ENCODE measurements around the gene TMEM121B. TPM values are rescaled to one million over a fixed set of nuclear protein-coding genes. Genes with fewer than 3 reads are reported as not detected.

TMEM121B gene
- total RNA-seq, 1 donor from 2014 or later = 1.9 TPM

DNA sequence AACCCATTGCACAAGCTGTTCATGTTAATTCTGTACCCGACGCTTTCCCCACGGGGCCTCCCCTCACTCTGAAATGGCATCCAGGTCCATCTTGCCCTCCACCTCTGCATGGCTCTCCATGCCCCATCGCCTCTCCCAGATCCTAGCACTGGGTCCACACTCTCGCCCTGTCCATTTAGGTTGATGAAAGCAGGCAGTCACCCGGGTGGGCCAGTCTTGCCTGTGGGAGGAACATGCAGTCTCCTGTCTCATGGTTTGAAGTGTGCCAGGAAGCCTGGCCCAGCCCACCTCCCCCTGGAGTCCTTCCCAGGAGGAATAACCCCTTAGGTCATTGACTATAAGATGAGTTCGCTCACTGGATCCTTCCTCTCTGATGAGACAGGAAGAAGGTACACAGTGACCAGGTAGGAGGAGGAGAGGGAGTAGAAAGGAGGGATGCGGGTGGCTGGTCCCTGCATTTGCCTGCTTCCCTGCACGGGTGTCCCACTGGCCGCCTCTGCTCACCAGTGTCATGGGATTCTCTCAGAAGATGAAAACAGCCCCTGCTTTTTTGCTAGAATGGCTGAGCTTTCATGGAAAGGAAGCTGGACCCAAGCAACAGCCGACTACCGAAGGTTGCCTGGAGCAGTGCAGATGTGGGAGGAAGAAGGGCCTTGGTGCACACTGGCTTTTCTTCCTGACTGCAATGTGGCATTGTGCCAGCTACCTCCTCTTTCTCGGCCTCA is 6.8 kb downstream of the TMEM121B start:
- H3K27ac Mint-ChIP-seq (ENCODE audit: unreplicated experiment) = no peak overlapping the region

DNA sequence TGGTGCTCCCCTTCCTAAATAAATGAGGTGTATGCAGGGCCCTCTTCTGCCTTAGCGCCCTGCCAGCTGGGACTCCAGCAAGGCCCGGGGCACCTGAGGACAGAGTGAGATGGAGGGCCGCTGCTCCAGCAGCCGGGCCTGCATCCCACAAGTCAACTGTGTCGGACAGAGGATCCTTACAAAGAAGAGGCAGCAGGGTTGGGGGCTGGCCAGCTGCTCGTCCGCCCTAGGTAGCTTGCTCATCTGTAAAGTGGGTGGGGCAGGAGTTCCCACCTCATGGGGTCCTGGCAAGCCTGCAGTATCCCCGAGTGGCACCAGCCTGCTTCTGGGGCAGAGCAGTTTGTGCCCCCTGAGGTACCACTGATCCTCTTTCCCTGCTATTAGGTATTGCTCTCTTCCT is 7.6 kb downstream of the TMEM121B start:
- Mint-ChIP-seq H3K4me1 (ENCODE audit: low read depth, unreplicated experiment) (peaks cover 9% of the 10 kb centered on the region), H3K9me3 (ENCODE audit: unreplicated experiment) (no peaks in the 10 kb centered on the region), H3K4me3 (ENCODE audit: unreplicated experiment) (no peak overlapping the region), H3K27ac (ENCODE audit: unreplicated experiment) (no peak overlapping the region), H3K36me3 (ENCODE audit: low read depth, unreplicated experiment) (peaks cover 9% of the 10 kb centered on the region), H3K27me3 (ENCODE audit: low read depth, unreplicated experiment) (peaks cover 6% of the 10 kb centered on the region)
- no peak overlapping the region for H2AFZ ChIP-seq (ENCODE audit: low read depth, low read length)
- DNase-seq (ENCODE audit: low read depth) = no peak
- no peaks in the 10 kb centered on the region for H3K36me3 ChIP-seq (ENCODE audit: insufficient read depth, low read length)
- no peak overlapping the region for H3K4me2 ChIP-seq (ENCODE audit: low read length)
- FAIRE-seq = no peak
- no peaks in the 10 kb centered on the region for H3K79me2 ChIP-seq (ENCODE audit: insufficient read depth, low read length)
- no peaks in the 10 kb centered on the region for H3K4me1 ChIP-seq (ENCODE audit: insufficient read depth, low read length)
- no peak for TF ChIP-seq EZH2 (IDR thresholded peaks at IDR 0.05; ENCODE audit: insufficient read depth, low read length)
- no peak for TF ChIP-seq CTCF (IDR thresholded peaks at IDR 0.05; ENCODE audit: insufficient read depth, low read depth, low read length)
- H3K4me3 ChIP-seq (ENCODE audit: insufficient read depth, low read depth, low read length) = no peak overlapping the region
- H4K20me1 ChIP-seq (ENCODE audit: insufficient read depth, low read length) = peaks cover 9% of the 10 kb centered on the region
- H3K9me3 ChIP-seq (ENCODE audit: insufficient read depth, low read depth, low read length) = no peaks in the 10 kb centered on the region
- H3K9ac ChIP-seq (ENCODE audit: low read length) = no peak overlapping the region
- peaks cover 2% of the 10 kb centered on the region for H3K27me3 ChIP-seq (ENCODE audit: insufficient read depth, low read length)
- no peak overlapping the region for H3K27ac ChIP-seq (ENCODE audit: low read depth, low read length)

More for the DNA sequence above, 6.8 kb downstream of the TMEM121B start:
- H3K9me3 Mint-ChIP-seq (ENCODE audit: unreplicated experiment) = no peaks in the 10 kb centered on the region
- DNase-seq (ENCODE audit: low read depth) (no peak), FAIRE-seq (no peak)
- Histone ChIP-seq H3K4me3 (ENCODE audit: insufficient read depth, low read depth, low read length) (no peak overlapping the region), H3K27ac (ENCODE audit: low read depth, low read length) (no peak overlapping the region), H3K27me3 (ENCODE audit: insufficient read depth, low read length) (peaks cover 4% of the 10 kb centered on the region), H3K9ac (ENCODE audit: low read length) (no peak overlapping the region), H3K9me3 (ENCODE audit: insufficient read depth, low read depth, low read length) (no peaks in the 10 kb centered on the region), H3K79me2 (ENCODE audit: insufficient read depth, low read length) (no peaks in the 10 kb centered on the region), H3K4me1 (ENCODE audit: insufficient read depth, low read length) (no peaks in the 10 kb centered on the region), H3K36me3 (ENCODE audit: insufficient read depth, low read length) (no peaks in the 10 kb centered on the region), H2AFZ (ENCODE audit: low read depth, low read length) (no peak overlapping the region), H4K20me1 (ENCODE audit: insufficient read depth, low read length) (peaks cover 9% of the 10 kb centered on the region), H3K4me2 (ENCODE audit: low read length) (no peak overlapping the region)
- H3K36me3 Mint-ChIP-seq (ENCODE audit: low read depth, unreplicated experiment) = peaks cover 9% of the 10 kb centered on the region
- peaks cover 10% of the 10 kb centered on the region for H3K27me3 Mint-ChIP-seq (ENCODE audit: low read depth, unreplicated experiment)
- TF ChIP-seq EZH2 (IDR thresholded peaks at IDR 0.05; ENCODE audit: insufficient read depth, low read length) (no peak), CTCF (IDR thresholded peaks at IDR 0.05; ENCODE audit: insufficient read depth, low read depth, low read length) (no peak)
- peaks cover 9% of the 10 kb centered on the region for H3K4me1 Mint-ChIP-seq (ENCODE audit: low read depth, unreplicated experiment)
- no peak overlapping the region for H3K4me3 Mint-ChIP-seq (ENCODE audit: unreplicated experiment)

DNA sequence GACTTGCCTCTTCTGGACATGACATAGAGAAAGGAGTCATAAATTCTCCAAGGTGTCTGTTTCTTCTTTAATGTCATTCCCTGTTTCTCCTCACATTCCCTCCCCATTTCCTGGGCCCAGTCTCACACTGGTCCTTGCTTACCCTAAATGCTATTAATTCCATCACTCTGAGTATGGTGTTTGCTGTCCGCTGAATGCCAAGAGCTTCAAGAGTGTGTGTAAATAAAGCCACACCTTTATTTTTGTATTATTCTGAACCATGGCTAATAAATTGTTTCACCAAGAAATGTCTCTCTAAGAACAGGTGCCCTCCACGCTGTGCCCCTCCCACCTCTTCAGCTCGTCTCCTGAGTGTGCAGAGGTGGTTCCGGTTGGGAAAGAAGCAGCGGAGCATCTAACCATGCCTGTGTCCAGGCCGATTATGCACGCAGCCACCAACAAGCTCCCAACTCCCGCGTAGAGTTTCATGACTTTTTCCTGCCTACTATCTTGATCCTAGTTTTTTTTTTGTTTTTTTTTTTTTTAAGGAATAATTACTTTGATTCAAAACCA is 8.6 kb downstream of the TMEM121B start:
- DNase-seq (ENCODE audit: low read depth) = no peak

More for the DNA sequence above, 8.6 kb downstream of the TMEM121B start:
- Mint-ChIP-seq H3K36me3 (ENCODE audit: low read depth, unreplicated experiment) (peaks cover 11% of the 10 kb centered on the region), H3K4me1 (ENCODE audit: low read depth, unreplicated experiment) (no peaks in the 10 kb centered on the region), H3K9me3 (ENCODE audit: unreplicated experiment) (no peaks in the 10 kb centered on the region), H3K27ac (ENCODE audit: unreplicated experiment) (no peak overlapping the region), H3K4me3 (ENCODE audit: unreplicated experiment) (no peak overlapping the region), H3K27me3 (ENCODE audit: low read depth, unreplicated experiment) (peaks cover 1% of the 10 kb centered on the region)
- no peak overlapping the region for H3K9ac ChIP-seq (ENCODE audit: low read length)
- no peaks in the 10 kb centered on the region for H3K79me2 ChIP-seq (ENCODE audit: insufficient read depth, low read length)
- H3K4me3 ChIP-seq (ENCODE audit: insufficient read depth, low read depth, low read length) = no peak overlapping the region
- H3K4me1 ChIP-seq (ENCODE audit: insufficient read depth, low read length) = no peaks in the 10 kb centered on the region
- H2AFZ ChIP-seq (ENCODE audit: low read depth, low read length) = no peak overlapping the region
- H3K27ac ChIP-seq (ENCODE audit: low read depth, low read length) = no peak overlapping the region
- H4K20me1 ChIP-seq (ENCODE audit: insufficient read depth, low read length) = peaks cover 9% of the 10 kb centered on the region
- TF ChIP-seq CTCF (IDR thresholded peaks at IDR 0.05; ENCODE audit: insufficient read depth, low read depth, low read length) (no peak), EZH2 (IDR thresholded peaks at IDR 0.05; ENCODE audit: insufficient read depth, low read length) (no peak)
- no peaks in the 10 kb centered on the region for H3K9me3 ChIP-seq (ENCODE audit: insufficient read depth, low read depth, low read length)
- H3K4me2 ChIP-seq (ENCODE audit: low read length) = no peak overlapping the region
- FAIRE-seq = no peak
- H3K36me3 ChIP-seq (ENCODE audit: insufficient read depth, low read length) = no peaks in the 10 kb centered on the region
- no peaks in the 10 kb centered on the region for H3K27me3 ChIP-seq (ENCODE audit: insufficient read depth, low read length)
